Spleen (tissue), 7 donors: ENCODE data around the gene SASH1.

Source experiments
- CTCF ChIP-seq, 11 experiments: fragments of 200-600 bp in 7 of 11; fragments of 450-650 bp in 4 of 11; sonication (generic) in 4 of 11; IDR thresholded peaks in 8 of 11; conservative IDR thresholded peaks in 3 of 11; 1 replicate in 7 of 11; 2 replicates in 4 of 11; pipeline versions ENCODE4 v1.4.0 to v1.8.0; 2016 to 2021; ENCODE audit warnings: antibody characterized with exemption in 11 of 11, inconsistent platforms in 4 of 11, mild to moderate bottlenecking in 1 of 11
- POLR2A ChIP-seq, 3 donors: fragments of 450-650 bp; IDR thresholded peaks; one replicate each; pipeline ENCODE4 v1.5.1; 2017; ENCODE audit warnings: antibody characterized with exemption in 3 of 3, mild to moderate bottlenecking in 1 of 3
- POLR2AphosphoS5 ChIP-seq, 3 donors: sonication (generic); formaldehyde crosslinking; IDR thresholded peaks; one replicate each; pipeline ENCODE4 v1.5.1; 2017; ENCODE audit warnings: antibody characterized with exemption in 3 of 3
- donor health status: DM: no; HTN: no; CAD: no; lungs with moderate emphysema.
- donor health status: DM: no; HTN: no; CAD: no.
- donor health status: DM: no; HTN: no; CAD: no.

- TF ChIP-seq POLR2A (IDR thresholded peaks at IDR 0.05) (no peak), CTCF (IDR thresholded peaks at IDR 0.05 in 8 of 11, conservative IDR thresholded peaks at IDR 0.05 in 3 of 11) (no peak), POLR2AphosphoS5 (IDR thresholded peaks at IDR 0.05) (no peak)
These were observed 174.0 kb downstream of the SASH1 start for GRCh38 chr6:148516617-148517016.
